GM18868 (cell line): Measurements from ENCODE around the gene EFCAB5.

ENCODE experiments used
- ATAC-seq: cut with Tn5 transposase; IDR thresholded peaks from one replicate; pipeline ENCODE4 v1.9.1; 2021; ENCODE audit warnings: mild to moderate bottlenecking, moderate library complexity; ENCODE audit not compliant: unreplicated experiment

Gene EFCAB5

DNA sequence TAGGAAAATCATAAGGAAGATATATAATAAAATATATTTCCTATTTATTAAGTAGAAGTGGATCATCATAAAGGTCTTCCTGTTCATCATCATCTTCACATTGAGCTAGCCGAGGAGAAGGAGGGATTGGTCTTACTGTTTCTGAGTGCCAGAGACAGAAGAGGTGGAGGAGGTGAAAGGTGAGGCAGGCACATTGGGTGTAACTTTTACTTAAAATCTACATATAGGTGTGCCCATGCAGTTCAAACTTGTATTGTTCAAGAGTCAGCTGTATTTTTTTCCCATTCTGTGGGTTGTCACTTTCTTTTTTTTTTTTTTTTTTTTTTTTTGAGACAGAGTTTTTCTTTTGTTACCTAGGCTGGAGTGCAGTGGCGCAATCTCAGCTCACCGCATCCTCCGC, 210.0 kb downstream of the EFCAB5 start:
- no peak for ATAC-seq

GRCh38 chr17:30153463-30153862, 212.0 kb downstream of the EFCAB5 start:
- ATAC-seq: no peak

- no peak for ATAC-seq
Measured at GRCh38 chr17:30155389-30155788, 214.0 kb downstream of the EFCAB5 start.
